HK-2 (cell line): ENCODE measurements around the gene PLIN1.
"Not testable (repeated sequence)": the region's sequence is repeated elsewhere in the genome, so short reads cannot be mapped to it uniquely, and the experiment has no call there.

Experiments used
- DNase-seq: peaks from one replicate; pipeline ENCODE4 v3.0.0-alpha.2; 2018; ENCODE audit not compliant: unreplicated experiment

PLIN1 gene

GRCh38 chr15:89679212-89679611 lies at the start of gene PLIN1:
PLIN1 (minus strand) TSS chr15:89679367; CDS start chr15:89677489, 1,878 bp downstream.
- no peak for DNase-seq

GRCh38 chr15:89728254-89728653 lies 49.1 kb upstream of the PLIN1 start:
- DNase-seq: no peak

- no peak for DNase-seq
These were observed 45.9 kb upstream of the PLIN1 start for GRCh38 chr15:89725064-89725463.

GRCh38 chr15:89724621-89725020 lies 45.5 kb upstream of the PLIN1 start:
- DNase-seq: no peak

- DNase-seq: no peak
These were observed 43.9 kb upstream of the PLIN1 start for GRCh38 chr15:89723031-89723430.

GRCh38 chr15:89714775-89715174 lies 35.6 kb upstream of the PLIN1 start:
- no peak for DNase-seq

GRCh38 chr15:89707577-89707976 lies 28.4 kb upstream of the PLIN1 start:
- DNase-seq: no peak

GRCh38 chr15:89704411-89704810 lies 25.2 kb upstream of the PLIN1 start:
- no peak for DNase-seq

GRCh38 chr15:89695198-89695597 lies 16.0 kb upstream of the PLIN1 start:
- no peak for DNase-seq

- DNase-seq: no peak
These were observed 14.5 kb upstream of the PLIN1 start for GRCh38 chr15:89693696-89694095.

- no peak for DNase-seq
These were observed 13.9 kb upstream of the PLIN1 start for GRCh38 chr15:89693091-89693490.

GRCh38 chr15:89690276-89691218 lies 11.4 kb upstream of the PLIN1 start, which contains the start of the genes PEX11A and WDR93:
PEX11A (minus strand) TSS chr15:89690754; CDS start chr15:89690632, 122 bp downstream.
WDR93 (plus strand) TSS chr15:89690811; CDS start chr15:89701747, 10,936 bp downstream.
- peak; percentile 79 for DNase-seq

- not testable (repeated sequence) for DNase-seq
These were observed 10.7 kb upstream of the PLIN1 start for GRCh38 chr15:89689930-89690275.

- DNase-seq: no peak
These were observed 7.4 kb upstream of the PLIN1 start for GRCh38 chr15:89686522-89686921.

- no peak for DNase-seq
These were observed 6.8 kb upstream of the PLIN1 start for GRCh38 chr15:89685995-89686394.

GRCh38 chr15:89681146-89681545 lies 2.0 kb upstream of the PLIN1 start:
- no peak for DNase-seq

- DNase-seq: no peak
These were observed 1.2 kb upstream of the PLIN1 start for GRCh38 chr15:89680282-89680873.

GRCh38 chr15:89677381-89677780 lies 1.8 kb downstream of the PLIN1 start:
- DNase-seq: no peak

- no peak for DNase-seq
These were observed 3.6 kb downstream of the PLIN1 start for GRCh38 chr15:89675606-89676005.

GRCh38 chr15:89674526-89674925 lies 4.6 kb downstream of the PLIN1 start:
- DNase-seq: no peak

GRCh38 chr15:89673165-89673512 lies 6.0 kb downstream of the PLIN1 start:
- DNase-seq: no peak

GRCh38 chr15:89672221-89673164 lies 6.7 kb downstream of the PLIN1 start:
- no peak for DNase-seq
